Measurements from ENCODE around the gene SMIM41. TPM values are rescaled to one million over a fixed set of nuclear protein-coding genes. Genes with fewer than 3 reads are reported as not detected.

SMIM41 gene
- polyA plus RNA-seq, 1 donor from 2014 or later: not detected

GRCh38 chr12:52041695-52042123 is 37.8 kb upstream of the SMIM41 start:
- Histone ChIP-seq H3K36me3 (ENCODE audit: insufficient read depth, low read length) (no peaks in the 10 kb centered on the region), H4K20me1 (ENCODE audit: insufficient read depth) (no peaks in the 10 kb centered on the region), H3K27ac (ENCODE audit: low read length) (no peak overlapping the region), H3K9ac (ENCODE audit: low read length) (no peak overlapping the region), H3K4me3 (ENCODE audit: low read length) (no peak overlapping the region), H3K9me3 (ENCODE audit: low read length) (no peaks in the 10 kb centered on the region), H3K27me3 (ENCODE audit: insufficient read depth, low read depth, low read length) (no peaks in the 10 kb centered on the region), H2AFZ (ENCODE audit: low read depth, low read length) (no peak overlapping the region), H3K79me2 (replicated peaks; ENCODE audit: insufficient read depth, low read length) (no peaks in the 10 kb centered on the region), H3F3A (ENCODE audit: insufficient read depth, low read length, poor library complexity, severe bottlenecking) (no peaks in the 10 kb centered on the region), H3K9me2 (ENCODE audit: insufficient read depth, low read length) (no peaks in the 10 kb centered on the region), H3K4me2 (ENCODE audit: low read length) (no peak overlapping the region)
- TF ChIP-seq SMC3 (conservative IDR thresholded peaks at IDR 0.05; ENCODE audit: poor library complexity) (no peak), REST (IDR thresholded peaks at IDR 0.05; ENCODE audit: borderline replicate concordance) (no peak), POLR2AphosphoS5 (IDR thresholded peaks at IDR 0.05) (no peak), CTCF (IDR thresholded peaks at IDR 0.05; ENCODE audit: poor library complexity, severe bottlenecking) (no peak), TAF1 (IDR thresholded peaks at IDR 0.05; ENCODE audit: low read depth) (no peak), MXI1 (conservative IDR thresholded peaks at IDR 0.05; ENCODE audit: poor library complexity, severe bottlenecking) (no peak), EZH2 (IDR thresholded peaks at IDR 0.05; ENCODE audit: borderline replicate concordance, insufficient read depth, low read length, poor library complexity, severe bottlenecking) (no peak), RAD21 (conservative IDR thresholded peaks at IDR 0.05) (no peak), EP300 (conservative IDR thresholded peaks at IDR 0.05; ENCODE audit: poor library complexity, severe bottlenecking) (no peak)

- H3K4me2 ChIP-seq (ENCODE audit: low read length): no peak overlapping the region
- no peaks in the 10 kb centered on the region for H3K9me3 ChIP-seq (ENCODE audit: low read length)
- H3F3A ChIP-seq (ENCODE audit: insufficient read depth, low read length, poor library complexity, severe bottlenecking): no peaks in the 10 kb centered on the region
- no peak overlapping the region for H3K9ac ChIP-seq (ENCODE audit: low read length)
- H3K9me2 ChIP-seq (ENCODE audit: insufficient read depth, low read length): no peaks in the 10 kb centered on the region
- H2AFZ ChIP-seq (ENCODE audit: low read depth, low read length): no peak overlapping the region
- TF ChIP-seq REST (IDR thresholded peaks at IDR 0.05; ENCODE audit: borderline replicate concordance) (no peak), RAD21 (conservative IDR thresholded peaks at IDR 0.05) (no peak), EZH2 (IDR thresholded peaks at IDR 0.05; ENCODE audit: borderline replicate concordance, insufficient read depth, low read length, poor library complexity, severe bottlenecking) (no peak), CTCF (IDR thresholded peaks at IDR 0.05; ENCODE audit: poor library complexity, severe bottlenecking) (no peak), POLR2AphosphoS5 (IDR thresholded peaks at IDR 0.05) (no peak), EP300 (conservative IDR thresholded peaks at IDR 0.05; ENCODE audit: poor library complexity, severe bottlenecking) (no peak), SMC3 (conservative IDR thresholded peaks at IDR 0.05; ENCODE audit: poor library complexity) (no peak), MXI1 (conservative IDR thresholded peaks at IDR 0.05; ENCODE audit: poor library complexity, severe bottlenecking) (no peak), TAF1 (IDR thresholded peaks at IDR 0.05; ENCODE audit: low read depth) (no peak)
- H4K20me1 ChIP-seq (ENCODE audit: insufficient read depth): no peaks in the 10 kb centered on the region
- H3K27me3 ChIP-seq (ENCODE audit: insufficient read depth, low read depth, low read length): no peaks in the 10 kb centered on the region
- no peaks in the 10 kb centered on the region for H3K79me2 ChIP-seq (replicated peaks; ENCODE audit: insufficient read depth, low read length)
- no peak overlapping the region for H3K27ac ChIP-seq (ENCODE audit: low read length)
- no peak overlapping the region for H3K4me3 ChIP-seq (ENCODE audit: low read length)
- no peaks in the 10 kb centered on the region for H3K36me3 ChIP-seq (ENCODE audit: insufficient read depth, low read length)
These were observed 36.7 kb upstream of the SMIM41 start for GRCh38 chr12:52042706-52043385.
